Thyroid gland (tissue), 4 donors: ENCODE results near the gene ZNF727.
"Not testable (repeated sequence)": the region's sequence is repeated elsewhere in the genome, so short reads cannot be mapped to it uniquely, and the experiment has no call there.

Source experiments
- CTCF ChIP-seq, 6 experiments: fragments of 200-600 bp in 3 of 6; fragments of 450-650 bp in 3 of 6; sonication (generic) in 3 of 6; IDR thresholded peaks; one replicate each; pipeline ENCODE4 v1.5.1; 2016 to 2019; ENCODE audit warnings: antibody characterized with exemption in 6 of 6, mild to moderate bottlenecking in 2 of 6, inconsistent platforms in 1 of 6, moderate library complexity in 1 of 6
- POLR2A ChIP-seq, 2 donors: fragments of 450-650 bp; IDR thresholded peaks; one replicate each; pipeline ENCODE4 v1.6.1; 2017; ENCODE audit warnings: antibody characterized with exemption in 2 of 2, mild to moderate bottlenecking in 2 of 2, moderate library complexity in 1 of 2

DNA sequence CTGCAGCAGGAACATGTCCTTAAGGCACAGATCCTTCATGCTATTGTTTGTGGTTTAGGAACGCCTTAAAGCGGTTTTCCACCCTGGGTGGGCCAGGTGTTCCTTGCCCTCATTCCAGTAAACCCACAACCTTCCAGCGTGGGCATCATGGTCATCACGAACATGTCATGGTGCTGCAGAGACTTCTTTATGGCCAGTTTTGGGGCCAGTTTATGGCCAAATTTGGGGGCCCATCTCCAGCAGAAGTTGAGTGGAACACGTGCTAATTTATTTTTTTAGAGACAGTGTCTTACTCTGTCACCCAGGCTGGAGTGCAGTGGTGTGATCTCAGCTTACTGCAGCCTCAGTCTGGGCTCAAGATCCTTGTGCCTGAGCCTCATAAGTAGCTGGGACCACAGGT lies 43.6 kb downstream of the ZNF727 start:
- TF ChIP-seq CTCF, POLR2A (IDR thresholded peaks at IDR 0.05): not testable (repeated sequence)
